IMR-90 (cell line): ENCODE results near the gene LYPD8. TPM values are rescaled to one million over a fixed set of nuclear protein-coding genes. Genes with fewer than 3 reads are reported as not detected.

Experiments used
- ATAC-seq: fragments of 200-7000 bp; cut with Tn5 transposase; 2 replicates; pipeline ENCODE4 v1.9.1; 2020; ENCODE audit warnings: low read depth, mild to moderate bottlenecking, moderate library complexity
- BruUV-seq: library from RNA; stranded (reverse); fragments of 400-500 nt; replicated peaks from 2 replicates; lab custom pipeline; 2021; lab: Mats Ljungman, UMichigan
- CTCF ChIA-PET: fragments of 300-600 bp; formaldehyde crosslinking; extraction: SDS; loops from one replicate; lab custom pipeline; 2021; ENCODE audit warnings: antibody characterized with exemption; lab: Yijun Ruan, JAX
- POLR2A ChIA-PET: fragments of 300-600 bp; sonication (Branson Sonifier 250); formaldehyde crosslinking; loops from one replicate; lab custom pipeline; 2022; ENCODE audit warnings: antibody characterized with exemption; ENCODE audit not compliant: unreplicated experiment; lab: Charles Lee
- DNase-seq: peaks from one replicate; pipeline ENCODE4 v3.0.0; 2013
- H2AFZ ChIP-seq: replicated peaks from 2 replicates; pipeline ENCODE3; 2013; ENCODE audit warnings: low read length, mild to moderate bottlenecking; ENCODE audit not compliant: poor library complexity
- H2AK5ac ChIP-seq: 2 replicates; pipeline ENCODE4 v1.6.1; 2013; ENCODE audit warnings: low read depth, low read length, inconsistent platforms
- H2AK9ac ChIP-seq: replicated peaks from 2 replicates; pipeline ENCODE3; 2013; ENCODE audit warnings: mild to moderate bottlenecking, low read depth, low read length, moderate library complexity; ENCODE audit not compliant: poor library complexity
- H2BK120ac ChIP-seq: 2 replicates; pipeline ENCODE4 v1.6.1; 2013; ENCODE audit warnings: low read depth, low read length, inconsistent platforms
- H2BK15ac ChIP-seq: 3 replicates; pipeline ENCODE4 v1.6.1; 2013; ENCODE audit warnings: low read depth, low read length, inconsistent platforms
- H2BK20ac ChIP-seq: 2 replicates; pipeline ENCODE4 v1.6.1; 2013; ENCODE audit warnings: low read depth, mild to moderate bottlenecking, inconsistent platforms, low read length, moderate library complexity
- H2BK5ac ChIP-seq: 2 replicates; pipeline ENCODE4 v1.6.1; 2013; ENCODE audit warnings: mild to moderate bottlenecking, low read depth, low read length, inconsistent platforms; ENCODE audit not compliant: poor library complexity, severe bottlenecking
- H3K14ac ChIP-seq: replicated peaks from 2 replicates; pipeline ENCODE4 v1.6.1; 2013; ENCODE audit warnings: low read depth, low read length, inconsistent platforms
- H3K18ac ChIP-seq: 2 replicates; pipeline ENCODE4 v1.6.1; 2013; ENCODE audit warnings: low read depth, low read length, control low read depth
- H3K23ac ChIP-seq: 2 replicates; pipeline ENCODE4 v1.6.1; 2013; ENCODE audit warnings: low read depth, low read length, inconsistent platforms
- H3K27ac ChIP-seq: 2 replicates; pipeline ENCODE4 v1.5.1; 2013; ENCODE audit warnings: mild to moderate bottlenecking, control low read depth, low read length; ENCODE audit not compliant: insufficient read depth
- H3K27me3 ChIP-seq: 2 replicates; pipeline ENCODE4 v1.6.1; 2013; ENCODE audit warnings: low read length; ENCODE audit not compliant: control insufficient read depth, insufficient read depth
- H3K36me3 ChIP-seq: 2 replicates; pipeline ENCODE4 v1.6.1; 2013; ENCODE audit warnings: low read length, mixed read lengths; ENCODE audit not compliant: control insufficient read depth, insufficient read depth
- H3K4ac ChIP-seq: 2 replicates; pipeline ENCODE4 v1.6.1; 2013; ENCODE audit warnings: low read depth, low read length, inconsistent platforms
- H3K4me1 ChIP-seq: 2 replicates; pipeline ENCODE4 v1.6.1; 2013; ENCODE audit warnings: low read length, mixed read lengths; ENCODE audit not compliant: control insufficient read depth, insufficient read depth
- H3K4me2 ChIP-seq: 2 replicates; pipeline ENCODE4 v1.6.1; 2013; ENCODE audit warnings: low read depth, mild to moderate bottlenecking, control low read depth, low read length, moderate library complexity
- H3K4me3 ChIP-seq: 2 replicates; pipeline ENCODE4 v1.5.1; 2013; ENCODE audit warnings: low read depth, mild to moderate bottlenecking, control low read depth, low read length, moderate library complexity; ENCODE audit not compliant: insufficient read depth
- H3K56ac ChIP-seq: 2 replicates; pipeline ENCODE4 v1.6.1; 2013; ENCODE audit warnings: low read length, inconsistent platforms; ENCODE audit not compliant: insufficient read depth; ENCODE audit errors: extremely low read depth
- H3K79me1 ChIP-seq, 2 experiments: 2 replicates each; pipeline ENCODE4 v1.6.1; 2013; ENCODE audit warnings: low read length in 2 of 2, inconsistent platforms in 1 of 2, low read depth in 1 of 2
- H3K9ac ChIP-seq: 2 replicates; pipeline ENCODE4 v1.6.1; 2013; ENCODE audit warnings: low read depth, low read length, control low read depth
- H3K9me1 ChIP-seq: 2 replicates; pipeline ENCODE4 v1.6.1; 2013; ENCODE audit warnings: low read length, inconsistent platforms; ENCODE audit not compliant: insufficient read depth
- H3K9me3 ChIP-seq: 2 replicates; pipeline ENCODE4 v1.6.1; 2013; ENCODE audit warnings: low read length; ENCODE audit not compliant: control insufficient read depth, insufficient read depth
- H4K20me1 ChIP-seq: 2 replicates; pipeline ENCODE4 v1.6.1; 2013; ENCODE audit warnings: low read length, inconsistent platforms; ENCODE audit not compliant: insufficient read depth
- H4K5ac ChIP-seq: 2 replicates; pipeline ENCODE4 v1.6.1; 2013; ENCODE audit warnings: mild to moderate bottlenecking, low read depth, low read length, control low read depth
- H4K8ac ChIP-seq, 2 experiments: 2 replicates each; pipeline ENCODE4 v1.6.1; 2013; ENCODE audit warnings: low read depth in 2 of 2, low read length in 2 of 2, control low read depth in 1 of 2, inconsistent platforms in 1 of 2
- H4K91ac ChIP-seq: 2 replicates; pipeline ENCODE4 v1.6.1; 2013; ENCODE audit warnings: low read depth, low read length, inconsistent platforms; ENCODE audit not compliant: insufficient read depth
- RAD21 ChIP-seq: IDR thresholded peaks from 2 replicates; pipeline ENCODE4 v1.6.1; 2012; ENCODE audit warnings: low read length, improper control_type of control experiment
- WGBS, 2 experiments: methylation state at CpG; one replicate each; pipeline versions ENCODE4 v1.1.5 to v1.1.7; 2013; ENCODE audit warnings: missing lambda C conversion rate in 2 of 2; ENCODE audit not compliant: insufficient read length in 1 of 2; ENCODE audit errors: extremely low coverage in 2 of 2; 5-methylcytosine and 5-hydroxymethylcytosine counted together
- dilution Hi-C: fragments of 300-500 bp; cut with HindIII; formaldehyde crosslinking; loops from one replicate; pipeline ENCODE4 v1.14.3; 2018; ENCODE audit warnings: low sequenced_read_pairs; ENCODE audit not compliant: unreplicated experiment
- in situ Hi-C: fragments of 300-500 bp; cut with MboI; formaldehyde crosslinking; loops from 3 replicates; pipeline ENCODE4 v1.14.3; 2019; ENCODE audit warnings: low sequenced_read_pairs, inconsistent platforms, mixed read lengths
- intact Hi-C: fragments of 100-400 bp; cut with micrococcal nuclease; formaldehyde crosslinking; loops from 2 replicates; pipeline ENCODE4 v1.10.0; 2022
- polyA plus RNA-seq, 3 experiments: library from polyadenylated mRNA; depleted of rRNA; stranded (reverse); fragments of >200 nt; gene quantifications; 2 replicates each; pipeline ENCODE4 v1.2.3, GENCODE V29; 2012; ENCODE audit warnings: low replicate concordance in 1 of 3
- total RNA-seq: library from RNA; depleted of rRNA; stranded (reverse); fragments of >200 nt; gene quantifications from 2 replicates; pipeline ENCODE4 v1.2.3, GENCODE V29; 2012

LYPD8 gene
- total and polyA plus RNA-seq, 2 of the 4 experiments (the other 2 are of a cell fraction), result not detected

DNA sequence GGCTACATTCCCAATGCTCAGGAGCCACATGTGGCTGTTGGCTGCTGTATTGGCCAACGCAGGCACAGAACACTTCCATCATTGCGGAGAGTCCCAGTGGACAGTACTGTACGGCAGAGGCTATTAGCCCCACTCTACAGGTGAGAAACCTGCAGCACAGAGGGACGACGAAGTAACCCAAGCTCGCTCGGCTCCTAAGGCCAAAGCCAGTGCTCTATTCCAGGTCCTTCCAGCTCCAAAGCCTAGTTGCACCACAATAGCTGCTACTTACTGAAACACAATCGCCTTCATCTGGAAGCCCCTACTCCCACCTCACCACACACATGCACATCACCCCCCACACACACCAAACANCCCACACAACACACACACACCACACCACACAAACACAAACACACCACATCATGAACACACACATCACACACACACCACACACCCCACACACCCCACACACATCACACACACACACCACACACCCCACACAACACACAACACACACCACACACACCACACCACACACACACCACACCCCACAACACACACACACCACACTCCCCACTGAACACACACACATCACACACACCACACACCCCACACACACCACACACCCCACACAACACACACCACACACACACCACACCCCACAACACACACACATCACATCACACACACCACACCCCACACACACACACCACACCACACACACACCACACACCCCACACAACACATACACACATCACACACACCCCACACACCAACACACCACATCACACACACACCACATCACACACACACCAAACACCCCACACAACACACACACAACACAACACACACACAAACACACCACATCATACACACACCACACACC, 3.2 kb downstream of the LYPD8 start:
- no TSS peak for BruUV-seq
- no peak for DNase-seq
- no peak overlapping the region for H3K18ac ChIP-seq

More for the DNA sequence above, 3.2 kb downstream of the LYPD8 start:
- H3K23ac ChIP-seq, result no peak overlapping the region
- H2BK120ac ChIP-seq, result no peak overlapping the region
- dilution Hi-C loops (no loop called here), intact Hi-C loops (no loop called here), in situ Hi-C loops (no loop called here)
- H2AK9ac ChIP-seq, result no peak overlapping the region
- ChIA-PET POLR2A (no interaction called here), CTCF (no interaction called here)
- 61% methylated on average over 2 of the region's 8 CpGs; no CpG with 5 or more reads in 1 of the 2 experiments for WGBS, 2 experiments
- no peak overlapping the region for H2BK20ac ChIP-seq
- H3K14ac ChIP-seq, result no peak overlapping the region
- H2BK15ac ChIP-seq, result no peak overlapping the region
- no peak overlapping the region for H3K4me2 ChIP-seq
- no peaks in the 10 kb centered on the region for H4K20me1 ChIP-seq
- no peak for TF ChIP-seq RAD21
- no peak overlapping the region for H2AFZ ChIP-seq
- H3K56ac ChIP-seq, result no peak overlapping the region
- peak overlapping the region; percentile 89 for H2BK5ac ChIP-seq
- no peaks in the 10 kb centered on the region for H3K27me3 ChIP-seq
- peaks cover 40% of the 10 kb centered on the region for H3K9me3 ChIP-seq
- H4K8ac ChIP-seq, result no peak overlapping the region
- no peak overlapping the region for H3K9ac ChIP-seq
- no peak overlapping the region for H4K5ac ChIP-seq
- no peak overlapping the region for H4K91ac ChIP-seq
- no peak overlapping the region for H3K4me3 ChIP-seq
- H3K79me1 ChIP-seq, result no peaks in the 10 kb centered on the region
- no peak overlapping the region for H3K4ac ChIP-seq
- no peaks in the 10 kb centered on the region for H3K36me3 ChIP-seq
- no peaks in the 10 kb centered on the region for H3K4me1 ChIP-seq
- no peaks in the 10 kb centered on the region for H3K9me1 ChIP-seq
- ATAC-seq, result no peak
- no peak overlapping the region for H3K27ac ChIP-seq
- no peak overlapping the region for H2AK5ac ChIP-seq
